Measurements from ENCODE around the gene ZNF835.

The ZNF835 gene

GRCh38 chr19:56705939-56706338 lies 34.4 kb upstream of the ZNF835 start:
- no peaks in the 10 kb centered on the region for H3K79me1 ChIP-seq (ENCODE audit: low read length)
- DNase-seq = no peak

GRCh38 chr19:56701895-56702294 lies 30.3 kb upstream of the ZNF835 start:
- no peak for DNase-seq
- H2BK120ac ChIP-seq (ENCODE audit: low read depth, low read length) = no peak overlapping the region
- no peak overlapping the region for H3K4me2 ChIP-seq (ENCODE audit: low read length)
- no peak overlapping the region for H2BK5ac ChIP-seq (ENCODE audit: low read length)
- H3K27me3 ChIP-seq (ENCODE audit: insufficient read depth, low read length, poor library complexity) = no peaks in the 10 kb centered on the region
- H3K36me3 ChIP-seq (ENCODE audit: control insufficient read depth, insufficient read depth, low read length) = no peaks in the 10 kb centered on the region
- H4K5ac ChIP-seq (ENCODE audit: low read length) = no peak overlapping the region
- no peaks in the 10 kb centered on the region for H3K79me1 ChIP-seq (ENCODE audit: low read length)
- H3K56ac ChIP-seq (ENCODE audit: low read length) = no peak overlapping the region
- no peak overlapping the region for H3K9ac ChIP-seq (ENCODE audit: low read length)
- H3K79me2 ChIP-seq (ENCODE audit: control insufficient read depth, insufficient read depth, low read length) = no peaks in the 10 kb centered on the region
- no peak overlapping the region for H3K18ac ChIP-seq (ENCODE audit: low read length)
- H3K4me3 ChIP-seq (ENCODE audit: low read length) = no peak overlapping the region
- H3K4me1 ChIP-seq (ENCODE audit: control insufficient read depth, low read depth, low read length) = no peaks in the 10 kb centered on the region
- H2AK5ac ChIP-seq (ENCODE audit: low read length) = no peak overlapping the region
- no CpG with 5 or more reads among the region's 1 CpG for WGBS (ENCODE audit: extremely low coverage, insufficient coverage, low lambda C conversion rate)
- H3K27ac ChIP-seq (ENCODE audit: low read depth, low read length) = no peak overlapping the region
- H4K8ac ChIP-seq (ENCODE audit: low read depth, low read length) = no peak overlapping the region
- no peak overlapping the region for H3K4ac ChIP-seq (ENCODE audit: low read depth, low read length)
- H2BK15ac ChIP-seq (replicated peaks; ENCODE audit: low read depth) = no peak overlapping the region
- H3K23ac ChIP-seq (ENCODE audit: low read length) = no peak overlapping the region

More at GRCh38 chr19:56705939-56706338, 34.4 kb upstream of the ZNF835 start:
- no peak overlapping the region for H3K18ac ChIP-seq (ENCODE audit: low read length)
- H3K27ac ChIP-seq (ENCODE audit: low read depth, low read length) = no peak overlapping the region
- no peaks in the 10 kb centered on the region for H3K4me1 ChIP-seq (ENCODE audit: control insufficient read depth, low read depth, low read length)
- H3K4me2 ChIP-seq (ENCODE audit: low read length) = no peak overlapping the region
- no CpG with 5 or more reads among the region's 1 CpG for WGBS (ENCODE audit: extremely low coverage, insufficient coverage, low lambda C conversion rate)
- H3K23ac ChIP-seq (ENCODE audit: low read length) = no peak overlapping the region
- H3K27me3 ChIP-seq (ENCODE audit: insufficient read depth, low read length, poor library complexity) = no peaks in the 10 kb centered on the region
- no peak overlapping the region for H3K4ac ChIP-seq (ENCODE audit: low read depth, low read length)
- no peaks in the 10 kb centered on the region for H3K36me3 ChIP-seq (ENCODE audit: control insufficient read depth, insufficient read depth, low read length)
- no peaks in the 10 kb centered on the region for H3K79me2 ChIP-seq (ENCODE audit: control insufficient read depth, insufficient read depth, low read length)
- no peak overlapping the region for H3K56ac ChIP-seq (ENCODE audit: low read length)
- H3K9ac ChIP-seq (ENCODE audit: low read length) = no peak overlapping the region
- H3K4me3 ChIP-seq (ENCODE audit: low read length) = no peak overlapping the region
- no peak overlapping the region for H2AK5ac ChIP-seq (ENCODE audit: low read length)
- H4K8ac ChIP-seq (ENCODE audit: low read depth, low read length) = no peak overlapping the region
- no peak overlapping the region for H2BK5ac ChIP-seq (ENCODE audit: low read length)
- H2BK15ac ChIP-seq (replicated peaks; ENCODE audit: low read depth) = no peak overlapping the region
- H4K5ac ChIP-seq (ENCODE audit: low read length) = no peak overlapping the region
- no peak overlapping the region for H2BK120ac ChIP-seq (ENCODE audit: low read depth, low read length)

GRCh38 chr19:56699552-56699951 lies 28.0 kb upstream of the ZNF835 start:
- Histone ChIP-seq H3K27me3 (ENCODE audit: insufficient read depth, low read length, poor library complexity) (no peaks in the 10 kb centered on the region), H3K9ac (ENCODE audit: low read length) (no peak overlapping the region), H3K56ac (ENCODE audit: low read length) (no peak overlapping the region), H3K18ac (ENCODE audit: low read length) (no peak overlapping the region), H4K5ac (ENCODE audit: low read length) (no peak overlapping the region), H3K79me2 (ENCODE audit: control insufficient read depth, insufficient read depth, low read length) (no peaks in the 10 kb centered on the region), H2BK15ac (replicated peaks; ENCODE audit: low read depth) (no peak overlapping the region), H3K4me2 (ENCODE audit: low read length) (no peak overlapping the region), H3K23ac (ENCODE audit: low read length) (no peak overlapping the region), H3K4me1 (ENCODE audit: control insufficient read depth, low read depth, low read length) (no peaks in the 10 kb centered on the region), H2BK5ac (ENCODE audit: low read length) (no peak overlapping the region), H2AK5ac (ENCODE audit: low read length) (no peak overlapping the region), H3K79me1 (ENCODE audit: low read length) (no peaks in the 10 kb centered on the region), H3K4me3 (ENCODE audit: low read length) (no peak overlapping the region), H3K27ac (ENCODE audit: low read depth, low read length) (no peak overlapping the region), H2BK120ac (ENCODE audit: low read depth, low read length) (no peak overlapping the region), H4K8ac (ENCODE audit: low read depth, low read length) (no peak overlapping the region), H3K36me3 (ENCODE audit: control insufficient read depth, insufficient read depth, low read length) (no peaks in the 10 kb centered on the region), H3K4ac (ENCODE audit: low read depth, low read length) (no peak overlapping the region)
- no peak for DNase-seq
- no CpG with 5 or more reads among the region's 3 CpGs for WGBS (ENCODE audit: extremely low coverage, insufficient coverage, low lambda C conversion rate)

GRCh38 chr19:56692206-56692895 lies 20.8 kb upstream of the ZNF835 start:
- no peak overlapping the region for H3K4me2 ChIP-seq (ENCODE audit: low read length)
- no peak overlapping the region for H2BK15ac ChIP-seq (replicated peaks; ENCODE audit: low read depth)
- no peak overlapping the region for H2BK5ac ChIP-seq (ENCODE audit: low read length)
- no peaks in the 10 kb centered on the region for H3K79me2 ChIP-seq (ENCODE audit: control insufficient read depth, insufficient read depth, low read length)
- H3K27me3 ChIP-seq (ENCODE audit: insufficient read depth, low read length, poor library complexity) = no peaks in the 10 kb centered on the region
- H3K4ac ChIP-seq (ENCODE audit: low read depth, low read length) = no peak overlapping the region
- DNase-seq = peak; percentile 56
- no peak overlapping the region for H4K8ac ChIP-seq (ENCODE audit: low read depth, low read length)
- no peak overlapping the region for H3K27ac ChIP-seq (ENCODE audit: low read depth, low read length)
- no peak overlapping the region for H2AK5ac ChIP-seq (ENCODE audit: low read length)
- H3K23ac ChIP-seq (ENCODE audit: low read length) = no peak overlapping the region
- H3K36me3 ChIP-seq (ENCODE audit: control insufficient read depth, insufficient read depth, low read length) = no peaks in the 10 kb centered on the region
- WGBS (ENCODE audit: extremely low coverage, insufficient coverage, low lambda C conversion rate) = no CpG with 5 or more reads among the region's 8 CpGs
- H3K4me1 ChIP-seq (ENCODE audit: control insufficient read depth, low read depth, low read length) = no peaks in the 10 kb centered on the region
- no peak overlapping the region for H3K56ac ChIP-seq (ENCODE audit: low read length)
- no peak overlapping the region for H2BK120ac ChIP-seq (ENCODE audit: low read depth, low read length)
- no peak overlapping the region for H3K4me3 ChIP-seq (ENCODE audit: low read length)
- H3K9ac ChIP-seq (ENCODE audit: low read length) = no peak overlapping the region
- no peaks in the 10 kb centered on the region for H3K79me1 ChIP-seq (ENCODE audit: low read length)
- H4K5ac ChIP-seq (ENCODE audit: low read length) = no peak overlapping the region
- H3K18ac ChIP-seq (ENCODE audit: low read length) = no peak overlapping the region

GRCh38 chr19:56690670-56691069 lies 19.1 kb upstream of the ZNF835 start:
- Histone ChIP-seq H3K79me2 (ENCODE audit: control insufficient read depth, insufficient read depth, low read length) (no peaks in the 10 kb centered on the region), H3K4me2 (ENCODE audit: low read length) (no peak overlapping the region), H2BK120ac (ENCODE audit: low read depth, low read length) (no peak overlapping the region), H3K4me1 (ENCODE audit: control insufficient read depth, low read depth, low read length) (no peaks in the 10 kb centered on the region), H2AK5ac (ENCODE audit: low read length) (no peak overlapping the region), H3K9ac (ENCODE audit: low read length) (no peak overlapping the region), H3K4ac (ENCODE audit: low read depth, low read length) (no peak overlapping the region), H4K8ac (ENCODE audit: low read depth, low read length) (no peak overlapping the region), H2BK5ac (ENCODE audit: low read length) (no peak overlapping the region), H3K56ac (ENCODE audit: low read length) (no peak overlapping the region), H3K27me3 (ENCODE audit: insufficient read depth, low read length, poor library complexity) (no peaks in the 10 kb centered on the region), H3K36me3 (ENCODE audit: control insufficient read depth, insufficient read depth, low read length) (no peaks in the 10 kb centered on the region), H3K23ac (ENCODE audit: low read length) (no peak overlapping the region), H3K27ac (ENCODE audit: low read depth, low read length) (no peak overlapping the region), H3K79me1 (ENCODE audit: low read length) (no peaks in the 10 kb centered on the region), H3K18ac (ENCODE audit: low read length) (no peak overlapping the region), H4K5ac (ENCODE audit: low read length) (no peak overlapping the region), H3K4me3 (ENCODE audit: low read length) (no peak overlapping the region), H2BK15ac (replicated peaks; ENCODE audit: low read depth) (no peak overlapping the region)
- DNase-seq = no peak
- no CpG with 5 or more reads among the region's 10 CpGs for WGBS (ENCODE audit: extremely low coverage, insufficient coverage, low lambda C conversion rate)

- Histone ChIP-seq H2BK15ac (replicated peaks; ENCODE audit: low read depth) (no peak overlapping the region), H3K4me2 (ENCODE audit: low read length) (no peak overlapping the region), H4K5ac (ENCODE audit: low read length) (no peak overlapping the region), H3K18ac (ENCODE audit: low read length) (no peak overlapping the region), H4K8ac (ENCODE audit: low read depth, low read length) (no peak overlapping the region), H3K27me3 (ENCODE audit: insufficient read depth, low read length, poor library complexity) (no peaks in the 10 kb centered on the region), H3K79me1 (ENCODE audit: low read length) (no peaks in the 10 kb centered on the region), H3K9ac (ENCODE audit: low read length) (no peak overlapping the region), H2AK5ac (ENCODE audit: low read length) (no peak overlapping the region), H3K79me2 (ENCODE audit: control insufficient read depth, insufficient read depth, low read length) (no peaks in the 10 kb centered on the region), H3K56ac (ENCODE audit: low read length) (no peak overlapping the region), H2BK5ac (ENCODE audit: low read length) (no peak overlapping the region), H3K36me3 (ENCODE audit: control insufficient read depth, insufficient read depth, low read length) (no peaks in the 10 kb centered on the region), H3K4ac (ENCODE audit: low read depth, low read length) (no peak overlapping the region), H3K27ac (ENCODE audit: low read depth, low read length) (no peak overlapping the region), H3K4me3 (ENCODE audit: low read length) (no peak overlapping the region), H3K23ac (ENCODE audit: low read length) (no peak overlapping the region), H3K4me1 (ENCODE audit: control insufficient read depth, low read depth, low read length) (no peaks in the 10 kb centered on the region), H2BK120ac (ENCODE audit: low read depth, low read length) (no peak overlapping the region)
- no CpG with 5 or more reads among the region's 10 CpGs for WGBS (ENCODE audit: extremely low coverage, insufficient coverage, low lambda C conversion rate)
- no peak for DNase-seq
These were observed 17.6 kb upstream of the ZNF835 start for GRCh38 chr19:56689198-56689597.
